ENCODE data around the gene PPFIA1. TPM values are rescaled to one million over a fixed set of nuclear protein-coding genes. Genes with fewer than 3 reads are reported as not detected.

Gene PPFIA1
- total RNA-seq = 100 to 1,000 TPM; 105 to 118 TPM
- polyA plus RNA-seq (2013, experiment 1 of 2) = 47.1 TPM
- polyA plus RNA-seq (2013, experiment 2 of 2) = 42.1 TPM
- long read RNA-seq, experiment 1, full-length matches to known transcripts = 3 of 19 reads
- long read RNA-seq, experiment 1, partial matches to known transcripts = 11 of 19 reads
- long read RNA-seq, experiment 1, other reads (novel, unspliced or antisense) = 5 of 19 reads
- long read RNA-seq, experiment 2, full-length matches to known transcripts = 50 of 120 reads
- long read RNA-seq, experiment 2, partial matches to known transcripts = 40 of 120 reads
- long read RNA-seq, experiment 2, other reads (novel, unspliced or antisense) = 30 of 120 reads
- long read RNA-seq, experiment 3, full-length matches to known transcripts = 1 of 28 reads
- long read RNA-seq, experiment 3, partial matches to known transcripts = 16 of 28 reads
- long read RNA-seq, experiment 3, other reads (novel, unspliced or antisense) = 11 of 28 reads
- long read RNA-seq, experiment 4, partial matches to known transcripts = 2 of 3 reads
- long read RNA-seq, experiment 4, other reads (novel, unspliced or antisense) = 1 of 3 reads

DNA sequence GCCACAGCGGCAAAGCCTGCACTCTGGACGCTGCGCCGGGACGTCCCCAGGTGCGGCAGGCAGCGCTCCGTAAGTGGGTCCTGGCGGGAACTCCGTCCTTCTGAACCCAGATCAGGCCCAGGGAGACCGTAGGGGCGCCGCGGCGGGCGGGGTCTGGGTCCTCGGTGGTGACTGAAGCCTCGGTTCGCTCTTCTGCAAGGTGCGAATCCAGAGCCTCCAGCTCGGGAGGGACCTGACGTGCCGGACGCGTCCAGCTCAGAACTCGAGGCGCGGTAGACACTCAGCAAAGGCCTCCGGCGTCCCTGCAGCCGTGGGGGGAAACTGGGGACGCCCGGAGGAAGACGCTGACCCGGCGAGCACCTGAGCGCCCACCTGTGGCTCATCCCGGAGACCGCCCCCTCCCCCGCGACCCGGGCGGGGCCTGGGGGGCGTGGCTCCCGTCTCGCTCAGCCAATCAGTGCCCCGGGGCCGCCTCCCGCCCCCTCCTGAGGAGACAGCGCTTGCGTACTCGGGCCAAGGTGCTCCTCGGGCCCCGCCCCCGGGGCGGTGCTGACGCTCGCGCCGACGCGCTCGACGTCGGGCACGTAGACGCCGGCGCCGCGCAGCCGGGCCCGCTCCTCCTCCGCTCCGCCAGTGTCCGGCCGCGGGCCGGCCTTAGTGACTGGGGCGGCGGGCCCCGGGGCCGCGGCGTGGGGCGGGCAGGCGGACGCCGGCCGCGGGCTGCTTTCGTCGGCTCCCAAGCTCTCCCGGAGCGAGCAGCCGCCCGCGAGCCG, at the start of gene PPFIA1:
TSS of gene PPFIA1 (plus strand) at position 587 of the 773 bp plus-strand sequence. CDS start 1,483 bp downstream, outside the sequence.
- TF ChIP-seq, protein P1, sequence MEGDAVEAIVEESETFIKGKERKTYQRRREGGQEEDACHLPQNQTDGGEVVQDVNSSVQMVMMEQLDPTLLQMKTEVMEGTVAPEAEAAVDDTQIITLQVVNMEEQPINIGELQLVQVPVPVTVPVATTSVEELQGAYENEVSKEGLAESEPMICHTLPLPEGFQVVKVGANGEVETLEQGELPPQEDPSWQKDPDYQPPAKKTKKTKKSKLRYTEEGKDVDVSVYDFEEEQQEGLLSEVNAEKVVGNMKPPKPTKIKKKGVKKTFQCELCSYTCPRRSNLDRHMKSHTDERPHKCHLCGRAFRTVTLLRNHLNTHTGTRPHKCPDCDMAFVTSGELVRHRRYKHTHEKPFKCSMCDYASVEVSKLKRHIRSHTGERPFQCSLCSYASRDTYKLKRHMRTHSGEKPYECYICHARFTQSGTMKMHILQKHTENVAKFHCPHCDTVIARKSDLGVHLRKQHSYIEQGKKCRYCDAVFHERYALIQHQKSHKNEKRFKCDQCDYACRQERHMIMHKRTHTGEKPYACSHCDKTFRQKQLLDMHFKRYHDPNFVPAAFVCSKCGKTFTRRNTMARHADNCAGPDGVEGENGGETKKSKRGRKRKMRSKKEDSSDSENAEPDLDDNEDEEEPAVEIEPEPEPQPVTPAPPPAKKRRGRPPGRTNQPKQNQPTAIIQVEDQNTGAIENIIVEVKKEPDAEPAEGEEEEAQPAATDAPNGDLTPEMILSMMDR (conservative IDR thresholded peaks at IDR 0.05) = no peak
- peak within 1 kb of the TSS; percentile 87 for H3K4me3 Mint-ChIP-seq
- Histone ChIP-seq H3K9me3 (ENCODE audit: control insufficient read depth, low read length) (no peaks in the 10 kb centered on the region), H3K36me3 (ENCODE audit: control insufficient read depth, insufficient read depth, low read length) (peaks cover 35% of the 10 kb centered on the region), H3K27ac (ENCODE audit: low read depth, low read length) (no peak within 1 kb of the TSS), H3K27me3 (ENCODE audit: control insufficient read depth, insufficient read depth, low read length, poor library complexity, severe bottlenecking) (no peaks in the 10 kb centered on the region), H3K9ac (ENCODE audit: extremely low read depth, low read length, poor library complexity, severe bottlenecking) (peak within 1 kb of the TSS; percentile 81), H3K4me3 (ENCODE audit: low read length) (peak within 1 kb of the TSS; percentile 93), H3K4me1 (ENCODE audit: control insufficient read depth, insufficient read depth, low read length) (no peaks in the 10 kb centered on the region)
- DNase-seq = peak; percentile 99
- peaks cover 33% of the 10 kb centered on the region for H3K36me3 Mint-ChIP-seq (ENCODE audit: low read depth)
- no peaks in the 10 kb centered on the region for H3K9me3 Mint-ChIP-seq
- H3K4me1 Mint-ChIP-seq = peaks cover 32% of the 10 kb centered on the region
- H3K27me3 Mint-ChIP-seq (ENCODE audit: insufficient read depth) = no peaks in the 10 kb centered on the region
- 0 to 1% methylated on average over 30 to 99 of the region's 99 CpGs for WGBS, 2 experiments (ENCODE audit: insufficient coverage in 1 of 2, insufficient read length in 1 of 2)
- peak within 1 kb of the TSS; percentile 97 for H3K27ac Mint-ChIP-seq

DNA sequence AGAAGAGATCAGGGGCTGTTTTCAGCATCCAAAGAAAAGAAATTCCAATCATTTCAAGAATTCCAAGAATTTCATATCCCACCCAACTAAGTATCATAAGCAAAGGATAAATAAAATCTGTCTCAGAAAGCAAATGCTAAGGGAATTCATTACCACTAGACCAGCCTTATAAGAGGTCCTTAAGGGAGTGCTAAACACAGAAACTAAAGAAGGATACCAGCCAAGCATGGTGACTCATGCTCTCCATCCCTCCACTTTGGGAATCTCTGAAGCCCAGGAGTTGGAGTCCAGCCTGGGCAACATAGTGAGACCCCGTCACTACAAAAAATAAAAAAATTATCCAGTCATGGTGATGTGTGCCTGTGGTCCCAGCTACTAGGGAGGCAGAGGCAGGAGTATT, 49.6 kb upstream of the PPFIA1 start:
- Histone ChIP-seq H3K36me3 (ENCODE audit: control insufficient read depth, insufficient read depth, low read length) (peaks cover 3% of the 10 kb centered on the region), H3K9ac (ENCODE audit: extremely low read depth, low read length, poor library complexity, severe bottlenecking) (no peak overlapping the region), H3K9me3 (ENCODE audit: control insufficient read depth, low read length) (no peaks in the 10 kb centered on the region), H3K4me1 (ENCODE audit: control insufficient read depth, insufficient read depth, low read length) (peaks cover 4% of the 10 kb centered on the region), H3K4me3 (ENCODE audit: low read length) (no peak overlapping the region), H3K27ac (ENCODE audit: low read depth, low read length) (no peak overlapping the region), H3K27me3 (ENCODE audit: control insufficient read depth, insufficient read depth, low read length, poor library complexity, severe bottlenecking) (no peaks in the 10 kb centered on the region)
- DNase-seq = no peak
- Mint-ChIP-seq H3K4me1 (peaks cover 27% of the 10 kb centered on the region), H3K9me3 (peaks cover 6% of the 10 kb centered on the region), H3K27ac (no peak overlapping the region), H3K36me3 (ENCODE audit: low read depth) (peaks cover 25% of the 10 kb centered on the region), H3K27me3 (ENCODE audit: insufficient read depth) (no peaks in the 10 kb centered on the region), H3K4me3 (no peak overlapping the region)
- TF ChIP-seq, protein P1 (conservative IDR thresholded peaks at IDR 0.05) = no peak
- WGBS, 2 experiments (ENCODE audit: insufficient coverage in 1 of 2, insufficient read length in 1 of 2) = 100% methylated on average over 1 of the region's 1 CpG; no CpG with 5 or more reads in 1 of the 2 experiments

DNA sequence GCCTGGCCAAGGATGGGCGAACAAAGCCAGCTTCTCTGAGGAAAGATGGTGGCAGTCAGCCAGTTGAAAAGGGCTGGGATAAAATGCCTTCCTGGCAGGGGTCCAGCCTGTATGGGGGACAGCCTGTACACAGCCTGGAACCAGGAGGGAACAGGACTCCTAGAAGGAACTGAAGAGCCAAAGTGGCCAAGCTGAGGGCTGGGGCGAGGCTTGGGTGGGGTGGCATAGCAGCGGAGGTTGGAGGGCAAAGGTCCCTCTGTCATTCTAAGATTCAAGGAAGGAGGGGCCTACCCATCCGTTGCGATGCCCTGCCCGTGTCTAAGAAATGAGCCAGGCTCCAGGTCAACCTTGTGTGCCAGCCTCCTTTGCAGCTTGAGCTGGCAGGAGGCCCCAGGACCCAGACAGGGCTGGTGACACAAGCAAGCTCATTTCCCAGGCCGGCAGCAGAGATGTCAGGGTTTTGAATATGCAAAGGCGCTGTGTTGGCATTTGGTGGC, 44.8 kb upstream of the PPFIA1 start:
- no peaks in the 10 kb centered on the region for H3K9me3 ChIP-seq (ENCODE audit: control insufficient read depth, low read length)
- H3K27me3 ChIP-seq (ENCODE audit: control insufficient read depth, insufficient read depth, low read length, poor library complexity, severe bottlenecking) = no peaks in the 10 kb centered on the region
- Mint-ChIP-seq H3K4me1 (peaks cover 41% of the 10 kb centered on the region), H3K27ac (peak overlapping the region; percentile 45), H3K27me3 (ENCODE audit: insufficient read depth) (no peaks in the 10 kb centered on the region), H3K4me3 (no peak overlapping the region), H3K9me3 (peaks cover 4% of the 10 kb centered on the region), H3K36me3 (ENCODE audit: low read depth) (peaks cover 15% of the 10 kb centered on the region)
- H3K36me3 ChIP-seq (ENCODE audit: control insufficient read depth, insufficient read depth, low read length) = peaks cover 3% of the 10 kb centered on the region
- no peak overlapping the region for H3K9ac ChIP-seq (ENCODE audit: extremely low read depth, low read length, poor library complexity, severe bottlenecking)
- no peak overlapping the region for H3K4me3 ChIP-seq (ENCODE audit: low read length)
- H3K4me1 ChIP-seq (ENCODE audit: control insufficient read depth, insufficient read depth, low read length) = peaks cover 4% of the 10 kb centered on the region
- no peak for DNase-seq
- H3K27ac ChIP-seq (ENCODE audit: low read depth, low read length) = no peak overlapping the region
- 90 to 93% methylated on average over 8 of the region's 8 CpGs for WGBS, 2 experiments (ENCODE audit: insufficient coverage in 1 of 2, insufficient read length in 1 of 2)
- TF ChIP-seq, protein P1 (conservative IDR thresholded peaks at IDR 0.05) = no peak
